Measurements from ENCODE around the gene UBE2I.

GRCh38 chr16:1338855-1339675 lies 29.6 kb downstream of the UBE2I start:
- TF ChIP-seq POLR2A (IDR thresholded peaks at IDR 0.05): no peak
- TF ChIP-seq CTCF (IDR thresholded peaks at IDR 0.05 in 4 of 5, conservative IDR thresholded peaks at IDR 0.05 in 1 of 5): no peak
